Body of pancreas (tissue), 4 donors: ENCODE results near the gene COL12A1. TPM values are rescaled to one million over a fixed set of nuclear protein-coding genes. Genes with fewer than 3 reads are reported as not detected.

ENCODE experiments used
- ATAC-seq: fragments of 150-250 bp; one replicate; pipeline ENCODE4 v1.9.1; 2016
- DNase-seq, 4 donors: peaks; one replicate each; pipeline ENCODE4 v3.0.0-alpha.2; 2019
- H3K27ac ChIP-seq, 4 donors: fragments of 200-600 bp; sonication (generic); 1 replicate in 3 of 4; 2 replicates in 1 of 4; pipeline versions ENCODE4 v1.5.1 to v1.6.1; 2016 to 2019; ENCODE audit warnings: mild to moderate bottlenecking in 1 of 4, mixed read lengths in 1 of 4, moderate library complexity in 1 of 4
- H3K27me3 ChIP-seq, 2 donors: fragments of 200-600 bp; sonication (generic); one replicate each; pipeline ENCODE4 v1.6.0; 2016; ENCODE audit warnings: mild to moderate bottlenecking in 1 of 2
- H3K36me3 ChIP-seq, 2 donors: fragments of 200-600 bp; sonication (generic); replicated peaks in 1 of 2; 2 replicates each; pipeline ENCODE4 v1.5.1; 2016; ENCODE audit warnings: low read depth in 2 of 2; ENCODE audit not compliant: insufficient read depth in 1 of 2
- H3K4me1 ChIP-seq: fragments of 200-600 bp; sonication (generic); one replicate; pipeline ENCODE4 v1.6.0; 2016
- H3K4me3 ChIP-seq, 2 donors: fragments of 200-600 bp; sonication (generic); 1 replicate in 1 of 2; 2 replicates in 1 of 2; pipeline ENCODE4 v1.5.1; 2016 to 2019
- H3K9me3 ChIP-seq, 3 donors: fragments of 200-600 bp; sonication (generic); 1 replicate in 2 of 3; 2 replicates in 1 of 3; pipeline ENCODE4 v1.5.1; 2016
- POLR2A ChIP-seq, 3 donors: fragments of 450-650 bp; IDR thresholded peaks; one replicate each; pipeline ENCODE4 v1.6.1; 2016; ENCODE audit warnings: antibody characterized with exemption in 3 of 3, mild to moderate bottlenecking in 2 of 3
- WGBS, 2 donors: methylation state at CpG; one replicate each; pipeline ENCODE4 v1.1.5; 2017; 5-methylcytosine and 5-hydroxymethylcytosine counted together
- intact Hi-C: fragments of 100-400 bp; cut with DNase I; formaldehyde crosslinking; loops from one replicate; pipeline ENCODE4 v1.15.1; 2023
- total RNA-seq, 2 donors: library from RNA; depleted of rRNA; stranded (reverse); fragments of >200 nt; gene quantifications; one replicate each; pipeline ENCODE4 v1.1.0, GENCODE V29; 2016
- TF ChIP-seq, protein P1 (sequence below), 7 experiments: fragments of 450-650 bp in 4 of 7; fragments of 200-600 bp in 3 of 7; sonication (generic) in 3 of 7; IDR thresholded peaks; one replicate each; pipeline ENCODE4 v1.5.1; 2016 to 2019; ENCODE audit warnings: antibody characterized with exemption in 7 of 7

COL12A1 gene
- total RNA-seq, 2 donors from 2014 or later, result 34.0 to 35.3 TPM

DNA sequence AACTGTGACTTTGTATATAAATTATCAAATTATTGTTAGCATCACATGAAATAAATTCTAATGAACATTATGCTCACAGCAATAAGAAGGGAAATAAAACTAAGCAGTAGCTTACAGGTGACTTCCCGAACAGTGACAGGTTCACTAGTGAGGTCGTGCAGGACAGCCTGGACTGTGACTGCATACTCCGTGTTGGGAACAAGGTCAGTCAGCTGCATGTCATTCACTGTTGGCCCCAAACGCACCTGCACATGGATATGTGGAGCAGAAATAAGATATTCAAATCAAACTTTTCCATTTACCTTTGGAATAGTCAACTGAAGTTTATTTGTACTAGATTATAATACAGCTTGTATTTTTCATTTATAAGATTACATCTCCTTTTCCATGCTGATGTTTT, 60.6 kb downstream of the COL12A1 start:
- Histone ChIP-seq H3K9me3 (no peaks in the 10 kb centered on the region), H3K36me3 (no peaks in the 10 kb centered on the region), H3K4me1 (no peaks in the 10 kb centered on the region), H3K27ac (no peak overlapping the region), H3K27me3 (no peaks in the 10 kb centered on the region), H3K4me3 (no peak overlapping the region)
- ATAC-seq, result peak; percentile 50
- WGBS, 2 donors, result 30 to 52% methylated on average over 4 of the region's 4 CpGs
- intact Hi-C loops, result no loop called here
- peak in 3 of 4 donors; percentile 17 to 49 (median 39) for DNase-seq
- TF ChIP-seq, protein P1, sequence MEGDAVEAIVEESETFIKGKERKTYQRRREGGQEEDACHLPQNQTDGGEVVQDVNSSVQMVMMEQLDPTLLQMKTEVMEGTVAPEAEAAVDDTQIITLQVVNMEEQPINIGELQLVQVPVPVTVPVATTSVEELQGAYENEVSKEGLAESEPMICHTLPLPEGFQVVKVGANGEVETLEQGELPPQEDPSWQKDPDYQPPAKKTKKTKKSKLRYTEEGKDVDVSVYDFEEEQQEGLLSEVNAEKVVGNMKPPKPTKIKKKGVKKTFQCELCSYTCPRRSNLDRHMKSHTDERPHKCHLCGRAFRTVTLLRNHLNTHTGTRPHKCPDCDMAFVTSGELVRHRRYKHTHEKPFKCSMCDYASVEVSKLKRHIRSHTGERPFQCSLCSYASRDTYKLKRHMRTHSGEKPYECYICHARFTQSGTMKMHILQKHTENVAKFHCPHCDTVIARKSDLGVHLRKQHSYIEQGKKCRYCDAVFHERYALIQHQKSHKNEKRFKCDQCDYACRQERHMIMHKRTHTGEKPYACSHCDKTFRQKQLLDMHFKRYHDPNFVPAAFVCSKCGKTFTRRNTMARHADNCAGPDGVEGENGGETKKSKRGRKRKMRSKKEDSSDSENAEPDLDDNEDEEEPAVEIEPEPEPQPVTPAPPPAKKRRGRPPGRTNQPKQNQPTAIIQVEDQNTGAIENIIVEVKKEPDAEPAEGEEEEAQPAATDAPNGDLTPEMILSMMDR (IDR thresholded peaks at IDR 0.05), result no peak
- TF ChIP-seq POLR2A (IDR thresholded peaks at IDR 0.05), result no peak

DNA sequence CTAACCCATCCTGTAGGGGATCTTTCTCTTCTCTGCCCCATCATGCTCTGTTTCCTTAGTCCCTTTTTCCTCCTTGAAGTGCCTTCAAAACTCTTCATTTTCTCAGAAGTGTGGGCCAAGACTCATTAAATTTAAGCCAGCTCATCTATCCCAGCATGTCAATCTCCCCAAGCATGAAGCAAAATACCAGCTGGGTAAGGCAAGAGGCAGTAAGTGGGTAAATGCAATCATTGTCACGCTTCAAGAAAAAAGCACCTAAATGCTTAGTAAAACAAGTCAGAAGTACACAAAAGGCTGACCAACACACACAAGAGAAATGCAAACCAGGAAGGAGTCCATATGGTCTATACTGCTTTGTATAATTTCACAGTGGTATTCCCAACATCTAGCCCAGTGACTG, 61.5 kb downstream of the COL12A1 start:
- no peak overlapping the region for H3K4me3 ChIP-seq
- 78 to 96% methylated on average over 1 of the region's 1 CpG for WGBS, 2 donors
- DNase-seq, result no peak
- no peak for ATAC-seq
- H3K9me3 ChIP-seq, result no peaks in the 10 kb centered on the region
- no peaks in the 10 kb centered on the region for H3K27me3 ChIP-seq
- H3K36me3 ChIP-seq, result no peaks in the 10 kb centered on the region
- H3K4me1 ChIP-seq, result no peaks in the 10 kb centered on the region
- no peak overlapping the region for H3K27ac ChIP-seq
- TF ChIP-seq, protein P1 (IDR thresholded peaks at IDR 0.05), result no peak
- TF ChIP-seq POLR2A (IDR thresholded peaks at IDR 0.05), result no peak
- intact Hi-C loops, result no loop called here

DNA sequence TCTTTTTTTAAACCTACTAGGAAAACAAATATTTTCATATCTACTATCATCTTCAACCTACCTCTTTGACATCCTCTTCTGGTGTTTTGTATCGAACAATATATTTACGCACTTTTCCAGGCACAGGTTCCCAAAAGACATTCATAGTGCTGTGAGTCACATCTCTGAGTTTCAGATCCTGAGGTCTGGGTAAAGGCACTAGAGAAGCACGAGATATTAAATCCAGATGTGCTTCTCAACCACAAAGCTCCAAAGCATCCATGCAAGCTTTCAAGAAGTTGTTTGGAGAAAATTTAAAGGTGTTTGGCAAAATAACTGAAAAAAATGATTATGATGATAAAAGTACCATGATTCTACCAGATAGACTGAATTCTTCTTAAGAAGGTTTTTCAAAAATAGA, 62.7 kb downstream of the COL12A1 start:
- intact Hi-C loops, result no loop called here
- H3K4me1 ChIP-seq, result no peaks in the 10 kb centered on the region
- 66 to 75% methylated on average over 3 of the region's 3 CpGs for WGBS, 2 donors
- H3K27me3 ChIP-seq, result no peaks in the 10 kb centered on the region
- no peaks in the 10 kb centered on the region for H3K9me3 ChIP-seq
- DNase-seq (no peak), ATAC-seq (no peak)
- no peaks in the 10 kb centered on the region for H3K36me3 ChIP-seq
- H3K27ac ChIP-seq, result no peak overlapping the region
- TF ChIP-seq, protein P1 (IDR thresholded peaks at IDR 0.05), result no peak
- TF ChIP-seq POLR2A (IDR thresholded peaks at IDR 0.05), result no peak
- H3K4me3 ChIP-seq, result no peak overlapping the region

DNA sequence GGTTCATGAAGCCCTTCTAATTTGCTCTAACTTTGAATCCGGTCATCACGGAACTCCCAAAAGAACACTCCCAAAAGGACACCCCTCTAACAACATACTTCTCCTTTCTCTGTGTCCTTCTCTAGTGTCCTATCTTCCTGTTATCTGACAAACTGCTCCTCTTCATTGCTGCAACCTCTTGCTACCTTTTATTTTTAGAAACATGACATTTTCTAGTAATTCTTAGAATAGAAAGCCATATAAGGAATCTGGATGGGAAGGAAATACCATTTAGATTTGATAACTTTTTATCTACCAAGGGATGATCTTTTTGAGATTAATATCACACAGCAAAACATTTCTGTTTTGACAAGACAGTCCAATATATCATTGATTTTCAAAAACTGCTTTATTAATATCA, 63.1 kb downstream of the COL12A1 start:
- H3K4me1 ChIP-seq, result no peaks in the 10 kb centered on the region
- TF ChIP-seq POLR2A (IDR thresholded peaks at IDR 0.05), result no peak
- no peak for ATAC-seq
- H3K9me3 ChIP-seq, result no peaks in the 10 kb centered on the region
- H3K4me3 ChIP-seq, result no peak overlapping the region
- 90 to 94% methylated on average over 2 of the region's 2 CpGs for WGBS, 2 donors
- intact Hi-C loops, result no loop called here
- no peaks in the 10 kb centered on the region for H3K27me3 ChIP-seq
- DNase-seq, result no peak
- H3K36me3 ChIP-seq, result no peaks in the 10 kb centered on the region
- no peak overlapping the region for H3K27ac ChIP-seq

DNA sequence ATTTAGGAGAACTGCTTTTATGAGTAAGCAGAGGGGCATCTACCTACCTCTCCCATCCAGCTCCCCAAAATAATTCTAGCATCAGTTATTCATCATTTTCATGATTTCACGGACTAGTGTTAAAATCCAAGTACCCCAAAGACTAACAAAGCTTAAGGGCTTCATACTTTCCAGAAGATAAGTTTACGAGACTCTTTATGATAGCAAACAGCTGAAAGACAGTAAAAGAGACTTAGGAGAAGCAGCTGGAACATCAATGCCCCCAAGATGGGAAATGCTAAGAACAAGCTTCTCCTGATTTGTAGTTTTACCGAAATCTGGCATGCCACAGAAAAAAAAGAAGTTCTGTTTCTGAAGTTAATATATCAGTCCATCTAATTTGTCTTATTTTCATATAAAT, 70.0 kb downstream of the COL12A1 start:
- WGBS, 2 donors, result 91% methylated on average over 3 of the region's 3 CpGs
- no peak for DNase-seq
- intact Hi-C loops, result no loop called here

More for the DNA sequence above, 70.0 kb downstream of the COL12A1 start:
- H3K27ac ChIP-seq, result no peak overlapping the region
- no peaks in the 10 kb centered on the region for H3K9me3 ChIP-seq
- TF ChIP-seq, protein P1 (IDR thresholded peaks at IDR 0.05), result no peak
- no peak for TF ChIP-seq POLR2A (IDR thresholded peaks at IDR 0.05)
- no peaks in the 10 kb centered on the region for H3K27me3 ChIP-seq
- ATAC-seq, result no peak
- H3K36me3 ChIP-seq, result no peaks in the 10 kb centered on the region
- no peaks in the 10 kb centered on the region for H3K4me1 ChIP-seq
- H3K4me3 ChIP-seq, result no peak overlapping the region
